GM12891 (cell line): ENCODE data around the gene CTNNA3.

Source experiments
- POLR2A ChIP-seq: IDR thresholded peaks from 2 replicates; pipeline ENCODE4 v1.6.1; 2011; ENCODE audit warnings: low read depth, low read length, control low read depth
- POLR2AphosphoS5 ChIP-seq: IDR thresholded peaks from 2 replicates; pipeline ENCODE4 v1.6.1; 2011; ENCODE audit warnings: low read depth, low read length, control low read depth
- POU2F2 ChIP-seq: IDR thresholded peaks from 2 replicates; pipeline ENCODE4 v1.6.1; 2011; ENCODE audit warnings: low read depth, mild to moderate bottlenecking, control low read depth, low read length, moderate library complexity
- SPI1 ChIP-seq: IDR thresholded peaks from 2 replicates; pipeline ENCODE4 v1.6.1; 2011; ENCODE audit warnings: low read depth, low read length, control low read depth
- TAF1 ChIP-seq: IDR thresholded peaks from 2 replicates; pipeline ENCODE4 v1.6.1; 2011; ENCODE audit warnings: low read depth, low read length, control low read depth

- TF ChIP-seq TAF1 (no peak), POLR2AphosphoS5 (no peak), POLR2A (no peak), POU2F2 (no peak), SPI1 (no peak)
Measured at GRCh38 chr10:67573484-67573883, 122.5 kb downstream of the CTNNA3 start.
